Suprapubic skin (tissue), 4 donors: ENCODE data around the gene PARP11.

Experiments used
- CTCF ChIP-seq, 2 donors: fragments of 200-600 bp in 1 of 2; fragments of 450-650 bp in 1 of 2; sonication (generic) in 1 of 2; IDR thresholded peaks; one replicate each; pipeline ENCODE4 v1.5.1; 2016 to 2019; ENCODE audit warnings: antibody characterized with exemption in 2 of 2, mild to moderate bottlenecking in 1 of 2, moderate library complexity in 1 of 2
- EP300 ChIP-seq: sonication (generic); formaldehyde crosslinking; IDR thresholded peaks from one replicate; pipeline ENCODE4 v1.6.1; 2017; ENCODE audit warnings: antibody characterized with exemption
- POLR2A ChIP-seq, 2 donors: fragments of 450-650 bp; IDR thresholded peaks; one replicate each; pipeline ENCODE4 v1.6.1; 2017; ENCODE audit warnings: antibody characterized with exemption in 2 of 2, mild to moderate bottlenecking in 2 of 2, moderate library complexity in 2 of 2
- POLR2AphosphoS5 ChIP-seq, 3 donors: sonication (generic); formaldehyde crosslinking; IDR thresholded peaks; one replicate each; pipeline ENCODE4 v1.6.1; 2017; ENCODE audit warnings: antibody characterized with exemption in 3 of 3

GRCh38 chr12:3827301-3828000 lies 45.7 kb downstream of the PARP11 start:
- TF ChIP-seq CTCF (IDR thresholded peaks at IDR 0.05) (no peak), POLR2A (IDR thresholded peaks at IDR 0.05) (no peak), POLR2AphosphoS5 (IDR thresholded peaks at IDR 0.05) (no peak), EP300 (no peak)
